C4-2B (cell line): Measurements from ENCODE around the gene TSGA10.
"Not testable (repeated sequence)": the region's sequence is repeated elsewhere in the genome, so short reads cannot be mapped to it uniquely, and the experiment has no call there.

ENCODE experiments used
- H3K27ac ChIP-seq: fragments of 450-650 bp; 2 replicates; pipeline ENCODE4 v1.5.1; 2017
- ZFX ChIP-seq: fragments of 450-650 bp; IDR thresholded peaks from 2 replicates; pipeline ENCODE4 v1.6.1; 2017
- TF ChIP-seq, protein P1 (sequence below): fragments of 450-650 bp; conservative IDR thresholded peaks from 2 replicates; pipeline ENCODE4 v1.5.1; 2017; ENCODE audit warnings: mild to moderate bottlenecking

Gene TSGA10

DNA sequence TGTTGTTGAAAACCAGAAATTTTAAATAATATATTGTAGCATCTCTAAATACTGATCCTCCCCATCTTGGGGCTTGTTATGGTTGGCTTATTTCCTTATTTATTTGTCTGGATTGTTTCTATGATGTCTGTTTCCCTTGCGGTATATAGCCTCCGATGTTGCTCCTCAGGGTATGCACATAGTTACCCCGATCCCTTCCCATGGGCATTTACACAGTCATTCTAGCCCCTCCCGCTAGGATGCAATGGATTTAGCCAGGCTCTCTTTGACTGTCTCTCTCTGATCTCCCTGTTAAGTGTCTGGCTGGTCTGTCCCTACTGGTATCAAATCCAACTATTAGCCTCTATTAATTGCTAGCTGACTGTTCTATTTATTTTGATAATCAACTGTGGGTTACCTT lies 126.9 kb downstream of the TSGA10 start:
- no peak for TF ChIP-seq ZFX
- TF ChIP-seq, protein P1, sequence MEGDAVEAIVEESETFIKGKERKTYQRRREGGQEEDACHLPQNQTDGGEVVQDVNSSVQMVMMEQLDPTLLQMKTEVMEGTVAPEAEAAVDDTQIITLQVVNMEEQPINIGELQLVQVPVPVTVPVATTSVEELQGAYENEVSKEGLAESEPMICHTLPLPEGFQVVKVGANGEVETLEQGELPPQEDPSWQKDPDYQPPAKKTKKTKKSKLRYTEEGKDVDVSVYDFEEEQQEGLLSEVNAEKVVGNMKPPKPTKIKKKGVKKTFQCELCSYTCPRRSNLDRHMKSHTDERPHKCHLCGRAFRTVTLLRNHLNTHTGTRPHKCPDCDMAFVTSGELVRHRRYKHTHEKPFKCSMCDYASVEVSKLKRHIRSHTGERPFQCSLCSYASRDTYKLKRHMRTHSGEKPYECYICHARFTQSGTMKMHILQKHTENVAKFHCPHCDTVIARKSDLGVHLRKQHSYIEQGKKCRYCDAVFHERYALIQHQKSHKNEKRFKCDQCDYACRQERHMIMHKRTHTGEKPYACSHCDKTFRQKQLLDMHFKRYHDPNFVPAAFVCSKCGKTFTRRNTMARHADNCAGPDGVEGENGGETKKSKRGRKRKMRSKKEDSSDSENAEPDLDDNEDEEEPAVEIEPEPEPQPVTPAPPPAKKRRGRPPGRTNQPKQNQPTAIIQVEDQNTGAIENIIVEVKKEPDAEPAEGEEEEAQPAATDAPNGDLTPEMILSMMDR, result no peak

GRCh38 chr2:99000708-99001107 lies 154.0 kb downstream of the TSGA10 start:
- no peak overlapping the region for H3K27ac ChIP-seq
- TF ChIP-seq ZFX, result no peak
- TF ChIP-seq, protein P1, result no peak

More for the DNA sequence above, 126.9 kb downstream of the TSGA10 start:
- H3K27ac ChIP-seq, result no peak overlapping the region

GRCh38 chr2:98988695-98989094 lies 166.0 kb downstream of the TSGA10 start:
- H3K27ac ChIP-seq, result not testable (repeated sequence)

GRCh38 chr2:98985905-98986666 lies 168.7 kb downstream of the TSGA10 start:
- no peak for TF ChIP-seq ZFX
- TF ChIP-seq, protein P1, result no peak
- no peak overlapping the region for H3K27ac ChIP-seq

DNA sequence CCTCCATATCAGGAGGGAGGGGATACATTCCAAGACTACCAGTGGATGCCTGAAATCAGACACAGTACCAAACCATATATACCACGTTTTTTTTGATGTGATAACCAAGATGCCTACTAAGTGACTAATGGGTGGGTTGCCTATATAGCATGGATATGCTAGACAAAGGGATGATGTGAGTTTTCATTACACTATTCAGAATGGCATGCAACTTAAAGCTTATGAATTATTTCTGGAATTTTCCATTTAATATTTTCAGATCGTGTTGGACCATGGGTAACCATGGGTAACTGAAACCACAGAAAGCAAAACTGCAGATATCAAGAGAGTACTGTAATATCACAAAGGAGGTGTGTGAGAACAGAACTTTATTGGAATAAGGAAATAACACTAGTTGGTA lies 179.1 kb downstream of the TSGA10 start:
- TF ChIP-seq, protein P1, result no peak
- no peak for TF ChIP-seq ZFX
- H3K27ac ChIP-seq, result no peak overlapping the region

GRCh38 chr2:98972582-98973167 lies 182.1 kb downstream of the TSGA10 start:
- no peak overlapping the region for H3K27ac ChIP-seq
- TF ChIP-seq ZFX, result no peak
- TF ChIP-seq, protein P1, result no peak

GRCh38 chr2:98959810-98960507 lies 194.8 kb downstream of the TSGA10 start:
- H3K27ac ChIP-seq, result no peak overlapping the region
- no peak for TF ChIP-seq ZFX
- TF ChIP-seq, protein P1, result no peak
